Hematopoietic multipotent progenitor cell (in vitro differentiated cells): Measurements from ENCODE around the gene UMAD1. TPM values are rescaled to one million over a fixed set of nuclear protein-coding genes. Genes with fewer than 3 reads are reported as not detected.

Experiments
- DNase-seq, 3 donors: peaks; one replicate each; pipeline ENCODE4 v3.0.0-alpha.2; 2011 to 2015; ENCODE audit warnings: low read depth in 2 of 3, low spot score in 2 of 3
- total RNA-seq: library from RNA; depleted of rRNA; stranded (reverse); fragments of >200 nt; gene quantifications from one replicate; pipeline ENCODE4 v1.2.3, GENCODE V29; 2012

UMAD1 gene
- total RNA-seq, 1 donor: 9.4 TPM

GRCh38 chr7:7687800-7688199, 47.2 kb downstream of the UMAD1 start:
- no peak for DNase-seq

GRCh38 chr7:7688310-7688709, 47.8 kb downstream of the UMAD1 start:
- DNase-seq: no peak

GRCh38 chr7:7688956-7689355, 48.4 kb downstream of the UMAD1 start:
- DNase-seq: no peak

- no peak for DNase-seq
These were observed 53.3 kb downstream of the UMAD1 start for GRCh38 chr7:7693881-7694280.

- no peak for DNase-seq
These were observed 54.0 kb downstream of the UMAD1 start for GRCh38 chr7:7694542-7694941.

GRCh38 chr7:7695111-7695817, 54.7 kb downstream of the UMAD1 start:
- DNase-seq: no peak

- DNase-seq: no peak
These were observed 56.0 kb downstream of the UMAD1 start for GRCh38 chr7:7696458-7697119.

- DNase-seq: no peak
These were observed 58.4 kb downstream of the UMAD1 start for GRCh38 chr7:7698930-7699329.

GRCh38 chr7:7699380-7699779, 58.8 kb downstream of the UMAD1 start:
- DNase-seq: no peak

GRCh38 chr7:7699970-7700369, 59.4 kb downstream of the UMAD1 start:
- no peak for DNase-seq

GRCh38 chr7:7701527-7701926, 61.0 kb downstream of the UMAD1 start:
- no peak for DNase-seq

- no peak for DNase-seq
These were observed 62.3 kb downstream of the UMAD1 start for GRCh38 chr7:7702826-7703225.

- DNase-seq: no peak
These were observed 62.9 kb downstream of the UMAD1 start for GRCh38 chr7:7703427-7703826.

GRCh38 chr7:7704867-7705266, 64.3 kb downstream of the UMAD1 start:
- no peak for DNase-seq

- no peak for DNase-seq
These were observed 64.8 kb downstream of the UMAD1 start for GRCh38 chr7:7705318-7705717.

GRCh38 chr7:7706101-7706511, 65.6 kb downstream of the UMAD1 start:
- no peak for DNase-seq

GRCh38 chr7:7706556-7707172, 66.1 kb downstream of the UMAD1 start:
- DNase-seq: no peak

GRCh38 chr7:7707246-7707645, 66.7 kb downstream of the UMAD1 start:
- DNase-seq: no peak

GRCh38 chr7:7707806-7708205, 67.3 kb downstream of the UMAD1 start:
- DNase-seq: no peak

GRCh38 chr7:7709291-7709690, 68.7 kb downstream of the UMAD1 start:
- DNase-seq: no peak

- no peak for DNase-seq
These were observed 69.9 kb downstream of the UMAD1 start for GRCh38 chr7:7710469-7710868.

GRCh38 chr7:7713730-7714129, 73.2 kb downstream of the UMAD1 start:
- no peak for DNase-seq
